A673 (cell line): ENCODE measurements around the gene ZNF281. TPM values are rescaled to one million over a fixed set of nuclear protein-coding genes. Genes with fewer than 3 reads are reported as not detected.

Experiments
- BruUV-seq: library from RNA; stranded (reverse); fragments of 400-500 nt; replicated peaks from 2 replicates; lab custom pipeline; 2021; lab: Mats Ljungman, UMichigan
- CTCF ChIA-PET: fragments of 300-600 bp; sonication (Branson Sonifier 250); formaldehyde crosslinking; loops from one replicate; lab custom pipeline; 2022; ENCODE audit warnings: antibody characterized with exemption; lab: Charles Lee
- POLR2A ChIA-PET: fragments of 300-600 bp; sonication (Branson Sonifier 250); formaldehyde crosslinking; loops from one replicate; lab custom pipeline; 2022; ENCODE audit warnings: antibody characterized with exemption; ENCODE audit not compliant: low non-redundant PET; lab: Charles Lee
- DNase-seq: peaks from one replicate; pipeline ENCODE4 v3.0.0-alpha.2; 2015; ENCODE audit warnings: low spot score
- H3K27ac ChIP-seq: fragments of 200-600 bp; sonication (generic); 2 replicates; pipeline ENCODE4 v1.5.1; 2016; ENCODE audit warnings: mixed run types, low read depth, mild to moderate bottlenecking, mixed read lengths, antibody characterized with exemption, low read length; ENCODE audit not compliant: poor library complexity, severe bottlenecking
- H3K27me3 ChIP-seq: fragments of 200-600 bp; sonication (generic); replicated peaks from 2 replicates; pipeline ENCODE4 v1.6.1; 2017; ENCODE audit warnings: mixed run types, low read depth, mild to moderate bottlenecking, mixed read lengths, antibody characterized with exemption, low read length; ENCODE audit not compliant: insufficient read depth, poor library complexity
- H3K36me3 ChIP-seq: fragments of 200-600 bp; sonication (generic); 2 replicates; pipeline ENCODE4 v1.6.1; 2016; ENCODE audit warnings: mixed run types, mild to moderate bottlenecking, mixed read lengths, antibody characterized with exemption, low read length; ENCODE audit not compliant: insufficient read depth, poor library complexity, severe bottlenecking
- H3K4me1 ChIP-seq: fragments of 200-600 bp; sonication (generic); 2 replicates; pipeline ENCODE4 v1.6.1; 2017; ENCODE audit warnings: mixed run types, mild to moderate bottlenecking, mixed read lengths, antibody characterized with exemption, low read length; ENCODE audit not compliant: insufficient read depth, poor library complexity, severe bottlenecking
- H3K4me3 ChIP-seq: fragments of 200-600 bp; sonication (generic); 2 replicates; pipeline ENCODE4 v1.5.1; 2016; ENCODE audit warnings: low read depth, mixed run types, mild to moderate bottlenecking, mixed read lengths, low read length; ENCODE audit not compliant: poor library complexity, severe bottlenecking
- H3K9me3 ChIP-seq: fragments of 200-600 bp; sonication (generic); 2 replicates; pipeline ENCODE4 v1.6.1; 2016; ENCODE audit warnings: mixed run types, low read depth, mild to moderate bottlenecking, mixed read lengths, antibody characterized with exemption, low read length; ENCODE audit not compliant: poor library complexity, severe bottlenecking
- EZH2 ChIP-seq: fragments of 200-600 bp; sonication (generic); IDR thresholded peaks from 2 replicates; pipeline ENCODE4 v1.6.1; 2017; ENCODE audit warnings: borderline replicate concordance, low read depth, mild to moderate bottlenecking, mixed read lengths, antibody characterized with exemption, low read length; ENCODE audit not compliant: poor library complexity, severe bottlenecking
- intact Hi-C: fragments of 100-400 bp; cut with micrococcal nuclease; formaldehyde crosslinking; loops from one replicate; pipeline ENCODE4 v1.10.0; 2022; ENCODE audit not compliant: unreplicated experiment
- total RNA-seq: library from RNA; stranded (reverse); gene quantifications from 2 replicates; pipeline ENCODE4 v1.2.3, GENCODE V29; 2021
- TF ChIP-seq, protein P1 (sequence below): fragments of 300-800, 200-600 bp; sonication (generic); conservative IDR thresholded peaks from 2 replicates; pipeline ENCODE4 v1.5.1; 2017; ENCODE audit warnings: low read depth, mild to moderate bottlenecking, antibody characterized with exemption, low read length, moderate library complexity, mixed read lengths

Gene ZNF281
- total RNA-seq, 1 experiment from 2014 or later: 24.3 TPM

DNA sequence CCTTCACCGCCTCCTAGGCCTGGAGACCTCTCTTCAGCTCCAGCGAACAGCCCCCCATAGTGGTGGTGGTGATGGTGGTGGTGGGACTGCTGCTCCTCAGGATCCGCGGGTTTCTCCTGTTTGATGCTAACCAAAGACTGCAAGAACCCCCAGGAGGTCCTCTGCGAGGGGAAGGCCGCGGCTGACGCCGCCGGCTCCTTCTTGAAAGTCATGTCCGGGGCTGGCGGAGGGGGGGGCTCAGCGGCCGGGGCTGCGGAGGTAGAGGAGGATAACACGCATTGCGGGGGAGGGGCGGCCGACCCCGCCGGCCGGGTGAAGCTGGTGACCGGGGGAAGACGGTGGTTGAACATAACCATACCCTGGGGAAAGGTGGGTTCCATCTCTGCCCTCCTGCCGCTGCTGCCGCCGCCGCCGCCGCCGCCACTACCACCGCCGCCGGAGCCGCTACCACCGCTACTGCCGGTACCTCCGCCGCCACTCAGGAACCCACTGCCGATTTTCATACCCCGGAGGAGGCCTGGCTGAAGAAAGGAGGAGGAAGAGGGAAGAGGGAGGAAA is 554 bp downstream of the ZNF281 start:
- peak overlapping the region; percentile 89 for H3K27ac ChIP-seq
- H3K36me3 ChIP-seq: peaks cover 33% of the 10 kb centered on the region

DNA sequence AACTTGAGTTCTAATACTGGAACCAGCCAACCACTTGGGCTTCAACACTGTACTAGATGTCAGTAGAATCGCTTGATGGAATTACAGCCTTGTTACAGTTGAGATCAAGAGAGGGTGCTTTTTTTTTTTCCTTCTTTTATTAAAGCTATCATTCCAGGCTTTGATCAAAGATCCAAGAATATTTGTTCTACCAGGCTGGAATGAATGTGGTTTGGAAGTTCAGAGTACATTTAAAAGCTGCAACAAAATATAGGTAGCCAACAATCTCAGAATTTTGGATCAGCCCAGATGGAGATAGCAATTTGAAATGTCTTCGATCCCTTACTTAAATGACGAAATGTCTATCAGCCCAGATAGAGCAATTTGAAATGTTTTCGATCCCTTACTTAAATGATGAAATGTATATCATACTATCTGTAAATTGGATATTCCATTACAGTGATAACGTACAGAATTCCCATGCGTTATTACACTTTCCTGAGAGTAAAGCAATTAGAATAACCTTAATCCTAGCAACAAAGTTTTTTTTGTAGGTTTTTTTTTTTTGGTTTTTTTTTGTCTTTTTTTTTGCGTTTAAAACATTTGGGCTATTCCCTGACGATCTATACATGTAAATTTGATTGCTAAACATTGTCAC is 3.6 kb downstream of the ZNF281 start:
- H3K27me3 ChIP-seq: no peaks in the 10 kb centered on the region
- intact Hi-C loops: no loop called here
- no peak for DNase-seq
- POLR2A ChIA-PET: no interaction called here
- H3K27ac ChIP-seq: no peak overlapping the region
- CTCF ChIA-PET: no interaction called here
- BruUV-seq: no TSS peak
- TF ChIP-seq, protein P1, sequence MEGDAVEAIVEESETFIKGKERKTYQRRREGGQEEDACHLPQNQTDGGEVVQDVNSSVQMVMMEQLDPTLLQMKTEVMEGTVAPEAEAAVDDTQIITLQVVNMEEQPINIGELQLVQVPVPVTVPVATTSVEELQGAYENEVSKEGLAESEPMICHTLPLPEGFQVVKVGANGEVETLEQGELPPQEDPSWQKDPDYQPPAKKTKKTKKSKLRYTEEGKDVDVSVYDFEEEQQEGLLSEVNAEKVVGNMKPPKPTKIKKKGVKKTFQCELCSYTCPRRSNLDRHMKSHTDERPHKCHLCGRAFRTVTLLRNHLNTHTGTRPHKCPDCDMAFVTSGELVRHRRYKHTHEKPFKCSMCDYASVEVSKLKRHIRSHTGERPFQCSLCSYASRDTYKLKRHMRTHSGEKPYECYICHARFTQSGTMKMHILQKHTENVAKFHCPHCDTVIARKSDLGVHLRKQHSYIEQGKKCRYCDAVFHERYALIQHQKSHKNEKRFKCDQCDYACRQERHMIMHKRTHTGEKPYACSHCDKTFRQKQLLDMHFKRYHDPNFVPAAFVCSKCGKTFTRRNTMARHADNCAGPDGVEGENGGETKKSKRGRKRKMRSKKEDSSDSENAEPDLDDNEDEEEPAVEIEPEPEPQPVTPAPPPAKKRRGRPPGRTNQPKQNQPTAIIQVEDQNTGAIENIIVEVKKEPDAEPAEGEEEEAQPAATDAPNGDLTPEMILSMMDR: no peak
- TF ChIP-seq EZH2: no peak
- H3K36me3 ChIP-seq: peaks cover 33% of the 10 kb centered on the region
- H3K4me1 ChIP-seq: peaks cover 29% of the 10 kb centered on the region
- no peaks in the 10 kb centered on the region for H3K9me3 ChIP-seq
- H3K4me3 ChIP-seq: no peak overlapping the region

More for the DNA sequence above, 554 bp downstream of the ZNF281 start:
- intact Hi-C loops: no loop called here
- Histone ChIP-seq H3K4me1 (peaks cover 29% of the 10 kb centered on the region), H3K4me3 (peak overlapping the region; percentile 92), H3K9me3 (no peaks in the 10 kb centered on the region), H3K27me3 (no peaks in the 10 kb centered on the region)
- DNase-seq: peak; percentile 11
- ChIA-PET CTCF (interaction anchor here (0.7 kb wide), 1 partner anchor 154 kb away, joined by 5 read pairs; no protein-coding TSS in a partner anchor), POLR2A (no interaction called here)
- TF ChIP-seq, protein P1: no peak
- TF ChIP-seq EZH2: no peak
- BruUV-seq: no TSS peak

DNA sequence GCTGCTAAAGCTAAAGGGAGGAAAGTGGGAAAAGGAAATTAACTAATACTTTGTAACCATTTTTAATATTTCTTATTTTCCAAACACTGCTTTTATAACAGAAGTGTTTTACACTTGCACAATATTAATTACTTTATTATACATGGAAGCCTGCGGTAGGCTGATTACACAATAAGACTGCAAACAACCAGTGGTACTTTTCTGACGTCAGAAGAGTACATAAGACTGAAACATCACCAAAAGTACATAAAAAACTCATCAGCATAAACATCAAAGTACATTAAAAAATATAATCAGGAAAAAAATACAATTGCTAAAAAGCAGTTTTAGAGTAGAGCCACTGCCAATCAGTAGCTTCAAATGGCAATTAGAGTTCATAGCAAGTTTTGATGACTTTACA is 4.6 kb downstream of the ZNF281 start:
- Histone ChIP-seq H3K4me1 (peaks cover 25% of the 10 kb centered on the region), H3K27me3 (no peaks in the 10 kb centered on the region), H3K27ac (no peak overlapping the region), H3K36me3 (peaks cover 33% of the 10 kb centered on the region), H3K4me3 (no peak overlapping the region), H3K9me3 (no peaks in the 10 kb centered on the region)
- CTCF ChIA-PET: no interaction called here
- TF ChIP-seq EZH2: no peak
- TF ChIP-seq, protein P1: no peak
- intact Hi-C loops: no loop called here
- POLR2A ChIA-PET: no interaction called here
- DNase-seq: no peak
- BruUV-seq: no TSS peak
